GM21423 (cell line): Measurements from ENCODE around the gene CPNE1.

ENCODE experiments used
- ATAC-seq: cut with Tn5 transposase; IDR thresholded peaks from one replicate; pipeline ENCODE4 v1.9.1; 2021; ENCODE audit warnings: mild to moderate bottlenecking, moderate library complexity; ENCODE audit not compliant: unreplicated experiment

Gene CPNE1

DNA sequence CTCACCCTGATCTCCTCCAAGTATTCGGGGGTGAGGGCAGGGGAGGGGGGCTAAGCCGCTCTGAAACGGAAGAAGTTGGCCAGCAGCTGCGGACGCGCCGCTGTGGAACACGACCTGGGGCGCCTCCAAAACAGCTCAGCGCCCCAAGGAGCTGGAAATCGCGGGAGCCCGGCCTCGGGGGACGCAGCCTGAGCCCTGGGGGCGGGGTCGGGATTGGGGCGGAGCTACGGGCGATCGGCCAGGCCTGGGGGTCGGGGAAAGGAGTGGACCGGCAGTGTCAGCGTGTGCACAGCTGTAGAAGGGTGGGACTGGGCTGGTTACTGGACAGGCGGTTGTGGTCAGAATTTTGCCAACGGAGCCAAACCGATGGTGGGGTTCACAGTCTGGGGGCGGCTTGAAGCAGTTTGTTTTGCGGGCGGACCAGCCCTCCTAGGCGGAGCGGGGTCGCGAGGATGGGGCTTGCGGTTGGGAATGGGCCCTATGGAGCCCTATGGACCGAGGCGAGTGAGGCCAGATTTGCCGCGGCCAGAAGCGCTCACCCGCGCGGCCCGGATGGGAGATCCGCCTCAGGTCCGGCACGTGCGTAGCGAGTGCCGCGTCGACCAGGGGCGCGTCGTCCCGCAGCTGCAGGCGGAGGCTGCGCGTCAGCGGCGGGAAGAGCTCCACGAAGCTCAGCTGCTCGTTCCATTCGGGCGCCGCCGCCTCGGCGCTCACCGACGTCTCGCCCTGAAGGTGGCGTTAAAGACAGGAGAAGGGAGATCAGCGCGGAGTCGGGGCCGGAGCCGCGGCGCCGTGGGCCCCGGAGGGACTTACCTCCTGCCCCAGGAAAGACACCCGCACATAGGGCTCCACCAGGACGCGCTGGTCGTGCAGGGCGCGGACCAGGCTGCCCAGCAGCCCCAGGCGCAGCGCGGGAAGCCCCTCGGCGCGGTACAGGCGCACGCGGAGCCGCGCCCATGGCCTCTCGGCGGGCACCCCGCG, 63.4 kb downstream of the CPNE1 start:
- no peak for ATAC-seq

DNA sequence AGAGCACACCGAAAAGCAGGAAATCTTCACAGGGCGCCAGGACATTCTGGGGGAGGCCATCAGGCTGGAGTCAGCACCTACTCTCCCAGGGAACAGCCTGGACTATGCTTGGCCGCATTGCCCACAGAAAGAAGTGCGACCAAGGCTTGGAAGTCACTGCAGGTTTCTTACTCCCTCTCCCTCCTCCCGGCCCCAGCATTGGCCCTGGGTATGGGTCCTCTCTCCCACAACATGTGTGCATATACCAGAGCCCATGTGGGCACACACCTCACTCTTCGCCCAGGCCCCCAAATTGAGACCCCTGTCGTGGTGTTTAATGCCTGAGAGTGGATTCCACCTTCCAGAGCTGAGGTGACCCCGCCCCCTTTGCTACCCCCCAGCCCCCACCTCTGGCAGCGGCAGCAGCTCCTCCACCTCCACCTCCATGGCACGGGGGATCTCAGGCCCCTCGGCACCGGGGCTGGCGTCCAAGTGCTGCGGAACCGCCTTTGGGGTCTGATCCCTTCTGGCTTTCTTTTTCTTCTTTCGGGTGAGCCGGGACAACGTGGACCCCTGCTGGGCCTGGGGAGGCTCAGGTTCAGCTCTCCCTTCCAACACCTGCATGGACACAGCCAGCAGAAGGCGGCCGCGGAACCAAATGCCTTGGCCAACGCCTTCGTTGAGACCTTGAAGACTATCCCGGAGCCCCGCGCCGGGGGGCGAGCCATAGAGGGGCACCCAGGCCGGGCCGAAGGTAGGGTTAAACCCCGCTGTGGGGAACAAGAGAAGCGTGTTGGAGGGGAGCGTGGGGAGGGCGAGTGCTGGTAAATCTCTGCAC, 64.3 kb downstream of the CPNE1 start:
- no peak for ATAC-seq

DNA sequence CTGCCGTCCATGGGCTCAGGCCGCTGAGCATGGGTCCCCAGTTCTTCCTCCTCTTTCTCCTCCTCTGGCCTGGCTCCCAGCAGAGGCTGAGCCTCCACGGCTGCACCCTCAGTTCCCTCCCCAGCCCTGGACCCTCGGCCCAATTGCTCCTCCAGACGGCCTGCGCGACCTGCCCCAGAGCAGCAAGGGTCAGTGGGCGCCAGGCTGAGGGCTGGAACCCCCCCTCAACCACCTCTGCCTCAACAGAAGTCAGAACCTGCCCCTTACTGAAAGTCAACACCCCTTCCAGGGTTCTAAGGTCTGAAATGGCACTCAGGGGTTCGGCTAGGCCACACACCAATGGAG, 65.0 kb downstream of the CPNE1 start:
- no peak for ATAC-seq

GRCh38 chr20:35598899-35599775, 65.6 kb downstream of the CPNE1 start:
- no peak for ATAC-seq

GRCh38 chr20:35598476-35598875, 66.2 kb downstream of the CPNE1 start:
- no peak for ATAC-seq

DNA sequence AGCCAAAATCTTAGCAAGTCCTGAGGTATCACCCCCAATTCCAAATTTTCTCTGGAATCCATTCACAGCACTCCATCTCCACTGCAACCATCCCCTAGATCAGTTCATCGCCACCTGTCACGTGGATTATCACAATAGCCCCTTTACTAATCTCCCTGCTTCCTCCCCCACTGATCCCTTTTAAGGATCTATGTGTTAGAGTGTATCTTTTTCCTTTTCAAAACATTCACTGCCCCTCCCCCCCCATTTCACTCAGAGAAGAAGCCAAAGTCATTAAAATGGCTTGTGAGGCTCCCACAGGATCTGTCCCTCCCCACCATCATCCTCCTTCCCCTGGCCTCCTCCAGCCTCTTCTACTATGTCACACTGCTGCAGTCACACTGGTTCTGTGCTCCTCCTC, 67.5 kb downstream of the CPNE1 start:
- ATAC-seq = no peak

GRCh38 chr20:35595901-35596300, 68.8 kb downstream of the CPNE1 start:
- no peak for ATAC-seq

GRCh38 chr20:35595456-35595855, 69.2 kb downstream of the CPNE1 start:
- no peak for ATAC-seq

- no peak for ATAC-seq
These were observed 72.2 kb downstream of the CPNE1 start for GRCh38 chr20:35592339-35592974.

DNA sequence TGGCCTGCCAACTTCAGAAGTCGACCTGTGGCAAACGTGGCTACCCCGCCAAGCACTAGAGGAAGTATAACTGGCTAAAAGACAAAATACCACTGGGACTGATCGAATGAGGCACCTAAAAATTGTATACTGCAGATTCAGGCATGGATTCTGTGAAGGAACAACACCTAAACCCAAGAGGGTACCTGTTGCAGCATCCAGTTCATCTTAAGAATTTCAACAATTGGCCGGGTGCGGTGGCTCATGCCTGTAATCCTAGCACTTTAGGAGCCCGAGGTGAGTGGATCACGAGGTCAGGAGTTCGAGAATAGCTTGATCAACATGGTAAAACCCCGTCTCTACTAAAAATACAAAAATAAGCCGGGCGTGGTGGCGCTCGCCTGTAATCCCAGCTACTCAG, 76.3 kb downstream of the CPNE1 start:
- no peak for ATAC-seq

- no peak for ATAC-seq
These were observed 77.3 kb downstream of the CPNE1 start for GRCh38 chr20:35587436-35587835.

- no peak for ATAC-seq
These were observed 77.8 kb downstream of the CPNE1 start for GRCh38 chr20:35586751-35587425.

- ATAC-seq = no peak
These were observed 80.8 kb downstream of the CPNE1 start for GRCh38 chr20:35583636-35584560.

- ATAC-seq = no peak
These were observed 81.8 kb downstream of the CPNE1 start for GRCh38 chr20:35582741-35583404.

DNA sequence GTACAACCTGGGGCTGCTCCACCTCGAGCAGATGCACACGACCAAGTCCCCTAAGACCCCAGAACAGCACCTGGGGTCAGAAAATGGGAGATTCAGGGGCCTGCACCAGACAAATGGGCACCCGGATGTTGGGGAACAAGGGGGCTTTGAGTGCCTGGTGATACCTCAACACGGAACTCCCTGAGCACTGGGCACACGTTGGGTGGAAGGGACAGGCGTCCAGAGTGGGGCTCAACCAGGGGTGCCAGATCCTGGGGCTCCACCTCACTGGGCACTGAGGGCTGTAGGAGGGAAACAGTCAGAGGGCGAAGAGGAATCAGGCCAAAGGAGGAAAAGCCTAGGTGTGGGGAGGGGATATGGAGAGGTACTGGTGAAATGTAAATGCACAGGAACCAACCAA, 82.6 kb downstream of the CPNE1 start:
- ATAC-seq = no peak

DNA sequence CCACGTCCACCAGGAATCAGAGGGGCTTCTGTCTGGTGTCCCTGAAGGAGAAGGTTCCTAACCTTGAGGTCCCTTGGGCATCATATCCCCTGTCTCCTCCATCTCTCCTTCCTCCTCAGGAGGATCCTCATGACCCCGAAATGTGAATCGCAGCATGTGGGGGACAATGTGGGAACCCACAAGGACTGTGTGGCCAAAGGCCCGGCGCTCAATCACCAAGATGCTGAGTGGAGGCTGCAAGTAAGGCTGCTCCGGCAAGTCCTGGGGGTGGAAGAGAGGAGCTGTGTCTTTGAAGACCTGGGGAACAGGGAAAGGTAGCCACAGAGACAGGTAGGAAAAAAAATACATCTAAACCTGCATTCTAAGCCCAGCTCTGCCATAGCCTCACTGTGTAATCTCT, 85.5 kb downstream of the CPNE1 start:
- ATAC-seq = no peak

GRCh38 chr20:35578469-35578868, 86.2 kb downstream of the CPNE1 start:
- ATAC-seq = no peak

DNA sequence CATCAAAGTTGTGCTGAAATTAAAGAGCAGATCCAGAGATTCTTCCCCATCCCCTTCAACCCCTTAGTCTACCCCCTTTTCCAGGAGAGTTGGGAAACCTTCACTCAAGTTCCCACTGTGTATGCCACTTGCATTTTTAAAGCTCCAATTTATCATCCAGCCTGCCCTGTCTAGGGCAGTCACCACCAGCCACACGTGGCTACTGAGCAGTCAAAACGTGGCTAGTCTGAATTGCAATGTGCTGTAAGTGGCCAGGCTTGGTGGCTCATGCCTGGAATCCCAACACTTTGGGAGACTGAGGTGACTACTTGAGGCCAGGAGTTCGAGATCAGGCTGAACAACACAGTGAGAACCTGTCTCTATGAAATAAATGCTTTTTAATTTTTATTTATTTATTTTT, 87.9 kb downstream of the CPNE1 start:
- no peak for ATAC-seq
